ENCODE measurements around the gene ZC3H7A. TPM values are rescaled to one million over a fixed set of nuclear protein-coding genes. Genes with fewer than 3 reads are reported as not detected.

ZC3H7A gene
- total and polyA plus RNA-seq, 2 of the 13 experiments (the other 11 are each of a cell fraction or from before 2014, with no cell fraction given): 29.2 to 36.8 TPM

- TF ChIP-seq ARID5B (CRISPR knock-in tag; IDR thresholded peaks at IDR 0.05) (peak; percentile 85), FOXM1 (CRISPR knock-in tag; IDR thresholded peaks at IDR 0.05) (no peak), ZNF260 (CRISPR knock-in tag; IDR thresholded peaks at IDR 0.05; ENCODE audit: borderline replicate concordance, low read depth) (no peak), BCLAF1 (IDR thresholded peaks at IDR 0.05) (no peak), IRF2 (CRISPR knock-in tag; IDR thresholded peaks at IDR 0.05) (peak; percentile 93), ZNF343 (CRISPR knock-in tag; IDR thresholded peaks at IDR 0.05) (no peak), MYPOP (CRISPR knock-in tag; IDR thresholded peaks at IDR 0.05) (peak; percentile 58), FOXK2 (IDR thresholded peaks at IDR 0.05) (peak; percentile 68), ZNF773 (CRISPR knock-in tag; IDR thresholded peaks at IDR 0.05; ENCODE audit: borderline replicate concordance) (no peak), POGZ (CRISPR knock-in tag; IDR thresholded peaks at IDR 0.05) (peak; percentile 57; the same call in 1 of the 2 replicates), MEIS1 (CRISPR knock-in tag; IDR thresholded peaks at IDR 0.05; ENCODE audit: borderline replicate concordance) (no peak; the same call in 1 of the 2 replicates), ZNF407 (CRISPR knock-in tag; IDR thresholded peaks at IDR 0.05; ENCODE audit: not compliant biosample characterization) (no peak)
Measured at GRCh38 chr16:11743308-11744074, 53.6 kb downstream of the ZC3H7A start (continued).

Measured in HepG2 (cell line).